ENCODE data around the gene ZNF100.
"Not testable (repeated sequence)": the region's sequence is repeated elsewhere in the genome, so short reads cannot be mapped to it uniquely, and the experiment has no call there.

The ZNF100 gene

GRCh38 chr19:21767065-21767800 lies at the start of gene ZNF100:
TSS of gene ZNF100 (minus strand) at chr19:21767579. CDS start at chr19:21767429, 150 bp downstream.
- peak; percentile 95 for DNase-seq

GRCh38 chr19:21812448-21812847 lies 45.1 kb upstream of the ZNF100 start:
- no peak for DNase-seq

GRCh38 chr19:21808400-21809000 lies 41.1 kb upstream of the ZNF100 start:
- not testable (repeated sequence) for DNase-seq

- no peak for DNase-seq
These were observed 22.2 kb upstream of the ZNF100 start for GRCh38 chr19:21789466-21790085.

- DNase-seq, result no peak
These were observed 19.6 kb upstream of the ZNF100 start for GRCh38 chr19:21786936-21787335.

- DNase-seq, result not testable (repeated sequence)
These were observed 8.4 kb upstream of the ZNF100 start for GRCh38 chr19:21775792-21776191.

- not testable (repeated sequence) for DNase-seq
These were observed 694 bp downstream of the ZNF100 start for GRCh38 chr19:21766705-21767064.

GRCh38 chr19:21765151-21765550 lies 2.2 kb downstream of the ZNF100 start:
- DNase-seq, result no peak

- not testable (repeated sequence) for DNase-seq
These were observed 5.8 kb downstream of the ZNF100 start for GRCh38 chr19:21761547-21761946.

- no peak for DNase-seq
These were observed 9.1 kb downstream of the ZNF100 start for GRCh38 chr19:21758296-21758695.

GRCh38 chr19:21755555-21755954 lies 11.8 kb downstream of the ZNF100 start:
- DNase-seq, result not testable (repeated sequence)

GRCh38 chr19:21751384-21751783 lies 16.0 kb downstream of the ZNF100 start:
- peak; percentile 76 for DNase-seq

- DNase-seq, result no peak
These were observed 16.7 kb downstream of the ZNF100 start for GRCh38 chr19:21750586-21751128.

GRCh38 chr19:21749090-21749489 lies 18.3 kb downstream of the ZNF100 start:
- peak; percentile 34 for DNase-seq

GRCh38 chr19:21748088-21748487 lies 19.3 kb downstream of the ZNF100 start:
- no peak for DNase-seq

GRCh38 chr19:21740559-21740958 lies 26.8 kb downstream of the ZNF100 start:
- DNase-seq, result no peak

GRCh38 chr19:21726942-21727747 lies 40.2 kb downstream of the ZNF100 start:
- DNase-seq, result not testable (repeated sequence)

- DNase-seq, result no peak
These were observed 53.6 kb downstream of the ZNF100 start for GRCh38 chr19:21713761-21714160.

GRCh38 chr19:21709464-21709863 lies 57.9 kb downstream of the ZNF100 start:
- no peak for DNase-seq

GRCh38 chr19:21707878-21708277 lies 59.5 kb downstream of the ZNF100 start:
- not testable (repeated sequence) for DNase-seq

GRCh38 chr19:21707065-21707464 lies 60.3 kb downstream of the ZNF100 start:
- no peak for DNase-seq

- DNase-seq, result no peak
These were observed 62.0 kb downstream of the ZNF100 start for GRCh38 chr19:21705393-21705792.

GRCh38 chr19:21704320-21704719 lies 63.1 kb downstream of the ZNF100 start:
- DNase-seq, result no peak

Data from EL (cell line).